HG03045 (cell line): ENCODE data around the gene PLGRKT.
"Not testable (repeated sequence)": the region's sequence is repeated elsewhere in the genome, so short reads cannot be mapped to it uniquely, and the experiment has no call there.

ENCODE experiments used
- ATAC-seq: cut with Tn5 transposase; IDR thresholded peaks from one replicate; pipeline ENCODE4 v1.9.1; 2021; ENCODE audit warnings: mild to moderate bottlenecking, moderate library complexity; ENCODE audit not compliant: unreplicated experiment

Gene PLGRKT

DNA sequence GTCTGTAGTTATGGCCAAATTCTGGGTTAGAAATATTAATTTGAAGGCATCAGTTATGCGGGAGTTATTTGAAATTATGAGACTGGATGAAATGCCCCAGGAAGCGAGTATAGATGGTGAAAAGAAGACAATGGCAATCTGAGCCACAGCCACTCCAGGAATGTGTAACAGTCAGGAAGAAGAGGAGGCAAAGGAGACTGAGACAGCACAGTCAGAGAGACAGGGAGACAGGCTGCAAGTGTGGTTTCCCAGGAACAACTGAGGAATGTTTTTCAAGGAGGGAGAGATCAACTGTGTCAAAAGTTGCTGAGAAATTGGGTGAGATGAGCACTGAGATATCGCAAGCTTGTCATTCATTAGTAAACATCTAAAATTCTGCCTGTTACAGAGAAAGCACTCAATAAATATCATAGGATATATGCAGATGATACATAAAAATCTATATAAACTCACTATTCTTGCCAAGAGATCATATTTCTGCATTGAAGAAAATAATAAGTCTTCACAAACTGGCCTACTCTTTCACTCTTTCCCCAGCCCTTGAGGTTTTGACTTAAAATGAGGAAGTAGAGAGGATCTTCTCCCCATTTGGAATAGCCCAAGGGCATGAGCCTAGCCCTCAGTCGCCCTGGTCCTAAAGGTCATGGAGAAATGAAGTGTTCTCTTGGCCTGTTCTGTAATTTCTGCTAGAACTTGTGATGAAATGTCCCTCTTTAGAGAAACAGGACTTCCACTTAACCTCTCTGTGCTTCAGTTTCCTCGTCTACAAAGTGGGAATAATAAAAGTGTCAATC lies 49.5 kb downstream of the PLGRKT start:
- no peak for ATAC-seq

DNA sequence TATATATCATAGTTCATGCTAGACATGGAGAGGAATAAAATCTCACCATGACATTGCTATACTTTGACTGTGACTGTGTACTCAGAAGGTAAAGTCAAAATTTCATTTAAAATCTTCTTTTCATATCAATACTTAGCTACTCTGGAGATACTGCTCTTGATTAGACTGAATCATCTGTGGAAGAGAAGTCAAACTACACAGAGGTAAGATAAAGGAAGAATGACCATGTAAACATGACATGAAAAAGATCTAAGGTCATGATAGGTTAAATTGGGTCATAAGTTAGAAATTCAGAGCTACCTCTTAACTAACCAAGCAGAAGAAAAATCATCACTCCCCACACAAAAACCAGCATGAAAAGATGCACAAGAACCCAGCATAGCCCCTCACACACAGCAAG lies 53.3 kb downstream of the PLGRKT start:
- ATAC-seq, result no peak

DNA sequence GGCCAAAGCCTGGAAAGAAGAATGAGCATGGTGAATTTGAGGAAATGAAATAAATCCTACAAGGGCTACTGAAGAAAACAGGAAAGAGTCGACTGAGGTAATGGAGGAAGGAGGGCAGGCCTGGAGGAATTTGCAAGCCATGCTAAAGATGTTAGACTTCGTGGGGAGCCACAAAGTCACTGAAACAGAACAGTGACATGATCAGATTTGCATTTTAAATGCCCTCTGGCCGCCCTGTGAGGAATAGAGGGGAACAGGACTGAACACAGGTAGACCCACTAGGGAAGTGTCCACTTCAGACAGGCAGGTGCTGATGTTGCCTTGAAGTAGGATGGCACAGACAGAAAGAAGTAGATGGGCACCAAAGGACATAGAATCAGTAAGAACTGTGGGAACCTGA lies 55.2 kb downstream of the PLGRKT start:
- ATAC-seq, result no peak

DNA sequence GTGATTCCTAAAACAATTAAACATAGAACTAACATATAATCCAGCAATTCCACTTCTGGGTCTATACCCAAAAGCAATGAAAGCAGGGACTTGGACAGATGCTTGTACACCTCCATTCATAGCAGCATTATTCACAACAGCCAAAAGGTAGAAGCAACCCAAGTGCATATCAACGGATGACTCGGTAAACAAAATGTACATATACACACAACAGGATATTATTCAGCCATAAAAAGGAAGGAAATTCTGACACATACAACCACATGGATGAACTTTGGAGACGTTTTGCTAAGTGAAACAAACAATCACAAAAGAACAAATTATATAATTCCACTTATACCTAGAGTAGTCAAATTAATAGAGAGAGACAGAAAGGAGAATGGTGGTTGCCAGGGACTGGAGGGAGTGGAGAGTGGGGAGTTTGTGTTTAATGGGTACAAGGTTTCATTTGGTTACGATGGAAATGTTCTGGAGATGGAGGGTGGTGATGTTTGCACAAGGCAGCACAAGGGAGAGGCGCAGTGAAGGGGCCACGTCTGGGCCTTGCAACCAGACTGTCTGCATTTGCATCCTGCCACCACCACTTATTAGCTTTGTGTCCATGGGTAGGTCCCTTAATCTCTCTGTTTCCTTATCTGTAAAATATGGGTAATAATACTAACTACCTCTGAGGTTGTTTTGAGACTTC lies 61.8 kb downstream of the PLGRKT start:
- ATAC-seq, result no peak

GRCh38 chr9:5375091-5375490 lies 62.6 kb downstream of the PLGRKT start:
- ATAC-seq, result no peak

DNA sequence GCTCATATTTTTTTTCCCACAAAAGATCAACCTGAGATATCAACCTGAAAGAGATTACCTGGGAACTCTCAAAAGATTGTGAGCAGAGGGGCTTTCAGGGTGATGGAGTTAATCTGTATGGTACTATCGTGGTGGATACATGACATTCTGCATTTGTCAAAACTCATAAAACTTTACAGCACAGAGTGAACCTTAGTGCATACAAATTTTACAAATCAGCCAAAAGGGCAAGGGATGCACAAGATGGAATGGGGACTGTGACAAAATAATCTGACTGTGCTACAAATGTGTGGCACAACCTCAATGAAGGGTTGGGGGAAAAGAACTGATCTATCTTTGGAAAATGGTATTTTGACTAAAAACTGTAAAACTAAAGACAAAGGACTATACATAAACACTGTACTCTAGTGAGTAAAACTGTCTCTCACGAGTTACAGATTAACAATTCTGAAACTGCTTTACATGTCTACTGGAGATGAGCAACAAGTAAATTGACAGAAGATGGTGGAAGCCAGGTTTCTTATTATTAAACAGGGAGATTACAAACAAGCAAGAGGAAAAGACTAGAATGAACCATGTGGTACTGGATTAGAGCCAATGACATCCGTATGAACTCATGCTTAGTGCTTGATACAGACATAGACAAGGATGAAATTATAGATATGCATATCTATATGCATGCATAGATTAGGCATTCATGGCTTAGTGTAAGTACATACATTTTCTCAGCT lies 73.3 kb downstream of the PLGRKT start:
- peak; percentile 88 for ATAC-seq

GRCh38 chr9:5361326-5362010 lies 76.3 kb downstream of the PLGRKT start:
- ATAC-seq, result no peak

- ATAC-seq, result no peak
Observed at GRCh38 chr9:5360341-5360740, 77.4 kb downstream of the PLGRKT start.

GRCh38 chr9:5357431-5358105 lies 80.2 kb downstream of the PLGRKT start:
- ATAC-seq, result no peak

- ATAC-seq, result no peak
Observed at GRCh38 chr9:5355817-5356216, 81.9 kb downstream of the PLGRKT start.

DNA sequence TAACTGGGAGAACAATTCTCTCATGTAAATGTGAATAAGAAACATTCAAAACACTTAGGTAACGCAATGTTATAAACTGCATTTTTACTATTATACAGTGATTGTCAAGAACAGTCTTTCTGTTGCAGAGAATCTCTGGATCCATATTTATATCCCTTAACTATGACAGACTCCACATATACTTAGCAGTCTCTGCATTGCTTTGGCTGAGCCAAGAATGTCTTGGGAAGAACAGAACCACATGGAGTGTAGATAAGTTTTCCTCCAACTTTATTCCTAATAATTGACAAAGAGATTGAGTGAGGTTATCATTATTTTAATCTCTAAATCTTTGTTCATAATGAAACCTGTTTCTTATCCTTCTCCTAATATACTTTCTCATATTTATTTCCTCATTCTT lies 82.5 kb downstream of the PLGRKT start:
- ATAC-seq, result no peak

DNA sequence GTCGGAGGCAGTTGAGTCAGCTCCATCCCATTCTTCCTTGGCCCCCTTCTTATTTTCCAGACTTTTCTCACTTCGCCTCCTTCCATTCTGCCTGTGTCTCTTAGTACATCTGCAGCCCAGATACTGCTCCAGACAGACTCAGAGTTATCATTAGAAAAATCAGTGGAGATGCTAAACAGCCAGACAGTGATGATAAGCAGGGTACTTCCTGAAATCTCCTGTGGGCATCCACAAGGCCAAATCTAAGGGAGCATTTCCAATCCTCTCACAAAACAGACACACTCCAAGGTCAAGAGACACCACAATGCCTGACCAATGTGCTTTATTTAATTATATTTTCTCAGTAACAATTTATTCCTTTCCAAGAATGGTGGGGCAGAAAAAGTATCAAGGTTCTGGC lies 83.5 kb downstream of the PLGRKT start:
- no peak for ATAC-seq

DNA sequence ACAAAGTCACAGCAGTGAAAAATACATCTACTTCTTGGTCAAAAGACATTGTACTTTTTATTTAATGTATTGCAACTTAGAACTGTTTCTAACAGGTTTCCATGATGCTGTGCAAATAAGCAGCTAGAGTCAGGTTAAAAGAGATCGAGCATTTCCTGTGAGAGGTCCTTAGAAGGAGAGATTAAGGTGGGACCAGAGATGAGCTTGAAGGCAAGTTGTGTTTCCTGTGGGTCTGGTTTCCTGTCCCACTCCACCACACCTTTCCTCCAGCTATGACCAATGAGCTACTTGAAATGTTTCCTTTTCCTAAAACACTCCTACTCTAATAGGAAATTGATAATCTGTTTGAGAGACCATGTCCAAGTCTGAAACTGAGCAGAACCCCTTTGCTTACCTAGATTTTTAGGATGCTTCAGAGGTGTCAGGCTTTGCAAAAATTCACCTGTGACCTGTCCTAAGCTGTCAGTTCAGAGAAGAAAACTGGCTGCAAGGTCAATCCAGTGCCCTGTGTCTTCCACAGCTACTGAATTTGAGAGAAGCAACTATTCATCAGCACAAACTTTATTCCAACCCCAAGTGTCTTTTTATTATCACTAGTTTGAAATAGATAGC lies 85.0 kb downstream of the PLGRKT start:
- no peak for ATAC-seq

- ATAC-seq, result peak; percentile 99
Observed at GRCh38 chr9:5338992-5339981, 98.4 kb downstream of the PLGRKT start, which contains the start of gene RLN1. Gene RLN1, minus strand, starts transcription at chr9:5339876. Its CDS starts 130 bp downstream, at chr9:5339746.

- no peak for ATAC-seq
Observed at GRCh38 chr9:5336688-5337087, 101.0 kb downstream of the PLGRKT start.

DNA sequence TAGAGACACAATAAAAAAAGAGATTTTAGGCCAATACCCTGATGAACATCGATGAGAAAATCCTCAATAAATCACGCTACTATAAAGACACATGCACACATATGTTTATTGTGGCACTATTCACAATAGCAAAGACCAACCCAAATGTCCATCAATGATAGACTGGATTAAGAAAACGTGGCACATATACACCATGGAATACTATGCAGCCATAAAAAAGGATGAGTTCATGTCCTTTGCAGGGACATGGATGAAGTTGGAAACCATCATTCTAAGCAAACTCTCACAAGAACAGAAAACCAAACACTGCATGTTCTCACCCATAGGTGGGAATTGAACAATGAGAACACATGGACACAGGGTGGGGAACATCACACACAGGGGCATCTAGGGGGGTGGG lies 106.4 kb downstream of the PLGRKT start:
- not testable (repeated sequence) for ATAC-seq

DNA sequence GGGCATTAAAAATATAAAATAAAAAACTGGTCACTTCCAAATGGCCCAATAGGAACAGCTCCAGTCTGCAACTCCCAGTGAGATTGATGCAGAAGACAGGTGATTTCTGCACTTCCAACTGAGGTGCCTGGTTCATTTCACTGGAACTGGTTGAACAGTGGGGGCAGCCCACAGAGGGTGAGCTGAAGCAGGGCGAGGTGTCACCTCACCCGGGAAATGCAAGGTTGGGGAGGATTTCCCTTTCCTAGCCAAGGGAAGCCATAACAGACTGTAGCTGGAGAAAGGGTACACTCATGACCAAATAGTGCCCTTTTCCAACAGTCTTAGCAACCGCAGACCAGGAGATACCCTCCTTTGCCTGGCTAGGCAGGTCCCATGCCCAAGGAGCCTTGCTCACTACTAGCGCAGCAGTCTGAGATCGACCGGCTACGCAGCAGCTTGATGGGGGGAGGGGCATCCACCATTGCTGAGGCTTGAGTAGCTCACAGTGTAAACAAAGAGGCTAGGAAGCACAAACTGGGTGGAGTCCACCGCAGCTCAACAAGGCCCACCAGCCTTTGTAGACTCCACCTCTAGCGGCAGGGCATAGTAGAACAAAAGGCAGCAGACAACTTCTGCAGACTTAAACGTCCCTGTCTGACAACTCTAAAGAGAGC lies 110.7 kb downstream of the PLGRKT start:
- ATAC-seq, result no peak

DNA sequence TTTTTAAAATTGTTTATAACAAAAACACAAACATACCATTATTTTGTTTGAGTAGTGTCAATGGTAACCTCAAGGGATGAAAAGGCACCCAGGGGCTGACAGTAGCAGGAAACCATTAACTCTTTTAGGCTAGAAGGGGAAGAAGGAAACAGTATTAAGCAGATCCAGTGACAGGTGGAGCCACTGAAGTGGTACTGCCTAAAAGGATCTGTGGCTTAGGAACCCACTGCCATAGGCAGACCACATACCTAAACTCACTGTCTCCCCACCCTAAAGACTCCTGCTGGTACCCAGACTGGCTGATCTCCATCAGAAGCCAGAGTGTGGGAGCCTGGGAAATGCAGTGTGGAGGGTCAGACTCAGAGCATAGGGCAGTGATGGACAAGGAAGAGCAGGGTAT lies 111.5 kb downstream of the PLGRKT start:
- ATAC-seq, result no peak
